ENCODE data around the gene ANO6. TPM values are rescaled to one million over a fixed set of nuclear protein-coding genes. Genes with fewer than 3 reads are reported as not detected.

The ANO6 gene
- total and polyA plus RNA-seq, 8 donors, result 58.0 to 79.7 (median 66.1) TPM

DNA sequence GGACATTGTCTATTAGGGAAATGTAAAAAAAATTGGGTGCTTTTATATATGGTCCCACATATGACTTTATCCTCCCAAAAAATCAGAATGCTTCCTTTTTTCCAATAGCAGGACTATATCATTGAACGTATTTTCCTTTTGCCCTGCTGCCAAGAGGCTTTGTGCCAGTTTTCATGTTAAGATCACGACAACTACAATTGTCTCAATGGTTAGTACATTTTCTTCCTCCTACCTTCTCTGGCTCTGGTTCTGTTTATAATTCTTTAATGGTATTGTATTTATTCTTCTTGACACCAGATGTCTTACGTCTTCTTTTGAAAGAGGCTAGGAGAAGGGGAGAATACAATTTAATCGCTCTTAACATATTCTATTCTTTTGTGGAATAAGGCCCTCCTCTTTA lies 106.9 kb downstream of the ANO6 start:
- H3K27me3 ChIP-seq, result no peaks in the 10 kb centered on the region
- ATAC-seq (no peak), DNase-seq (no peak)
- H3K4me1 ChIP-seq, result peaks cover 0 to 9% of the 10 kb centered on the region in 2 donors
- H3K27ac ChIP-seq, result no peak overlapping the region
- TF ChIP-seq, protein P1, sequence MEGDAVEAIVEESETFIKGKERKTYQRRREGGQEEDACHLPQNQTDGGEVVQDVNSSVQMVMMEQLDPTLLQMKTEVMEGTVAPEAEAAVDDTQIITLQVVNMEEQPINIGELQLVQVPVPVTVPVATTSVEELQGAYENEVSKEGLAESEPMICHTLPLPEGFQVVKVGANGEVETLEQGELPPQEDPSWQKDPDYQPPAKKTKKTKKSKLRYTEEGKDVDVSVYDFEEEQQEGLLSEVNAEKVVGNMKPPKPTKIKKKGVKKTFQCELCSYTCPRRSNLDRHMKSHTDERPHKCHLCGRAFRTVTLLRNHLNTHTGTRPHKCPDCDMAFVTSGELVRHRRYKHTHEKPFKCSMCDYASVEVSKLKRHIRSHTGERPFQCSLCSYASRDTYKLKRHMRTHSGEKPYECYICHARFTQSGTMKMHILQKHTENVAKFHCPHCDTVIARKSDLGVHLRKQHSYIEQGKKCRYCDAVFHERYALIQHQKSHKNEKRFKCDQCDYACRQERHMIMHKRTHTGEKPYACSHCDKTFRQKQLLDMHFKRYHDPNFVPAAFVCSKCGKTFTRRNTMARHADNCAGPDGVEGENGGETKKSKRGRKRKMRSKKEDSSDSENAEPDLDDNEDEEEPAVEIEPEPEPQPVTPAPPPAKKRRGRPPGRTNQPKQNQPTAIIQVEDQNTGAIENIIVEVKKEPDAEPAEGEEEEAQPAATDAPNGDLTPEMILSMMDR (IDR thresholded peaks at IDR 0.05), result no peak
- no peaks in the 10 kb centered on the region for H3K9me3 ChIP-seq
- no peaks in the 10 kb centered on the region for H3K36me3 ChIP-seq
- H3K4me3 ChIP-seq, result no peak overlapping the region
- intact Hi-C loops (cut with DNase I), result no loop called here

GRCh38 chr12:45324391-45324790 lies 108.5 kb downstream of the ANO6 start:
- H3K27ac ChIP-seq, result no peak overlapping the region

DNA sequence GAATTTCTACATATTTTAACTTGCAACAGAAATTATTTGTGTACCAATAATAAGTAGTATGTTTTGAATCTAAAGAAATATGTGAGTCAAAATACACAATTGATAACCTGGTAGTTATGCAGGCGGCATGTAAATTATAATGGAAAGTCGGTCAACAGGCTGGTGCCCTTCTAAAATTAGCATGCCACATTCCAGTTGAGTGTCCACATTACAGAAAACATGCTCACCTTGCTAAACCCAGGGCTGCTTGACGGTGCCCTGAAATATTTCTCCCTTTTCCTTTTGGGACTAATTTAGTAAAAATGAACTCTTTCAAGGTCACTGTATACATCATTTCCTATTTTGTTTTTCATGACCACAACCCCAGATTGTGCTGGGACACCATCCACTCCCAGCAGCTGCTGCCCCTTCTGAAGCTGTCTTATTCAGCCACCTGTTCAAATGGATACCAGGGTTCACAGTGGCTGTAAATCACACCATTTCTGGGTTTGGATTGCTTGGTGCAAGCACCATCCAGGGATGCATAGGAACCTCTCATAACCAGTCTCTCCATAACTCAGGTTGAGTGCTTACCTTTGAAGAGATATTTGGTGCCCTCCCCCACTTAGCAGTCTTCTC lies 110.6 kb downstream of the ANO6 start:
- no peak for DNase-seq
- ATAC-seq, result no peak
- H3K36me3 ChIP-seq, result peaks cover 0 to under 1% of the 10 kb centered on the region in 2 donors

More at GRCh38 chr12:45324391-45324790, 108.5 kb downstream of the ANO6 start:
- intact Hi-C loops (cut with DNase I), result no loop called here
- DNase-seq, result no peak
- Histone ChIP-seq H3K27me3 (no peaks in the 10 kb centered on the region), H3K4me1 (peaks cover 0 to 9% of the 10 kb centered on the region in 2 donors), H3K4me3 (no peak overlapping the region), H3K9me3 (no peaks in the 10 kb centered on the region), H3K36me3 (no peaks in the 10 kb centered on the region)
- no peak for ATAC-seq
- TF ChIP-seq, protein P1 (IDR thresholded peaks at IDR 0.05), result no peak

GRCh38 chr12:45327823-45328383 lies 112.0 kb downstream of the ANO6 start:
- intact Hi-C loops (cut with DNase I), result no loop called here
- Histone ChIP-seq H3K4me1 (peaks cover 0 to 9% of the 10 kb centered on the region in 2 donors), H3K27me3 (no peaks in the 10 kb centered on the region), H3K27ac (no peak overlapping the region), H3K36me3 (peaks cover 0 to 13% of the 10 kb centered on the region in 2 donors), H3K9me3 (no peaks in the 10 kb centered on the region), H3K4me3 (no peak overlapping the region)
- DNase-seq (no peak), ATAC-seq (no peak)
- TF ChIP-seq, protein P1 (IDR thresholded peaks at IDR 0.05), result no peak

More for the DNA sequence above, 110.6 kb downstream of the ANO6 start:
- Histone ChIP-seq H3K27ac (no peak overlapping the region), H3K9me3 (no peaks in the 10 kb centered on the region), H3K4me1 (peaks cover 0 to 9% of the 10 kb centered on the region in 2 donors), H3K27me3 (no peaks in the 10 kb centered on the region), H3K4me3 (no peak overlapping the region)
- intact Hi-C loops (cut with DNase I), result no loop called here
- TF ChIP-seq, protein P1 (IDR thresholded peaks at IDR 0.05), result no peak

DNA sequence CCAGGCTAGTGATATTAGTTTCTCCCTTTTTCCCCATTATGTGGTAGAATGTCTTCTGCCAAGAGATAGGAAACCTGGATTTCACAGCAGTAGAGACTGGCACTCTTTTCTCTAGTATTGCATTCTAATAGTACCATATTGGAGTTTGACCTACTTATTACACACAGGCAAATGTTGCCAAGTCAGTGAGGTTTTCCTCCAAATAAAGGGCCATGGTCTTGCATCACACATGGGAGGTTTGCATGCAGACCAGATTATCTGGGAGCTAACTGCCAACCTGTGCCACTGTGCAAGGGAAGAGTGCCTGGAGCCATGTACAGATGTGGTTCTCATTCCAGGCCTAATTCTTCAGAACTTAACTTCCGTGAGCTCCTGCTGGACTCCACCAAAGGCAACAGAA lies 113.3 kb downstream of the ANO6 start:
- Histone ChIP-seq H3K27me3 (no peaks in the 10 kb centered on the region), H3K4me3 (no peak overlapping the region), H3K9me3 (no peaks in the 10 kb centered on the region), H3K27ac (no peak overlapping the region), H3K36me3 (peaks cover 0 to 16% of the 10 kb centered on the region in 2 donors), H3K4me1 (peaks cover 0 to 6% of the 10 kb centered on the region in 2 donors)
- TF ChIP-seq, protein P1 (IDR thresholded peaks at IDR 0.05), result no peak
- DNase-seq (no peak), ATAC-seq (no peak)
- intact Hi-C loops (cut with DNase I), result no loop called here
